HepG2 (cell line): ENCODE measurements around the gene TIMELESS. TPM values are rescaled to one million over a fixed set of nuclear protein-coding genes. Genes with fewer than 3 reads are reported as not detected.

Experiments
- BCLAF1 ChIP-seq: fragments of 450-650 bp; IDR thresholded peaks from 2 replicates; pipeline ENCODE4 v1.6.1; 2017; ENCODE audit warnings: mild to moderate bottlenecking
- CBX1 ChIP-seq: IDR thresholded peaks from one replicate; pipeline ENCODE4 v1.6.1; 2016; ENCODE audit warnings: antibody characterized with exemption, low read depth
- CENPX ChIP-seq: sonication (generic); formaldehyde crosslinking; IDR thresholded peaks from 2 replicates; pipeline ENCODE4 v1.9.0; 2021; ENCODE audit warnings: mild to moderate bottlenecking, missing genetic modification reagents, moderate library complexity
- FOXJ3 ChIP-seq: sonication (generic); formaldehyde crosslinking; IDR thresholded peaks from 2 replicates; pipeline ENCODE4 v1.4.0; 2020; ENCODE audit warnings: missing genetic modification reagents, mild to moderate bottlenecking, borderline replicate concordance
- MXI1 ChIP-seq: IDR thresholded peaks from 3 replicates; pipeline ENCODE4 v1.6.1; 2012; ENCODE audit warnings: low read depth, low read length, inconsistent platforms, borderline replicate concordance
- MZF1 ChIP-seq: sonication (generic); formaldehyde crosslinking; IDR thresholded peaks from 2 replicates; pipeline ENCODE4 v1.8.1; 2023; ENCODE audit warnings: mild to moderate bottlenecking, missing genetic modification reagents, borderline replicate concordance
- NCOA2 ChIP-seq: sonication (generic); formaldehyde crosslinking; IDR thresholded peaks from 2 replicates; pipeline ENCODE4 v1.8.0; 2022; ENCODE audit warnings: inconsistent platforms
- PHF8 ChIP-seq: sonication (generic); formaldehyde crosslinking; IDR thresholded peaks from 2 replicates; pipeline ENCODE4 v1.5.0; 2020; ENCODE audit warnings: missing genetic modification reagents
- RBAK ChIP-seq: sonication (generic); formaldehyde crosslinking; IDR thresholded peaks from 2 replicates; pipeline ENCODE4 v1.5.1; 2020; ENCODE audit warnings: mild to moderate bottlenecking, missing genetic modification reagents
- SP1 ChIP-seq, 2 experiments: fragments of 450-650 bp in 1 of 2; sonication (generic) in 1 of 2; formaldehyde crosslinking in 1 of 2; IDR thresholded peaks; 2 replicates each; pipeline versions ENCODE4 v1.4.0 to v1.6.1; 2016 to 2020; ENCODE audit warnings: missing genetic modification reagents in 1 of 2
- SP4 ChIP-seq: sonication (generic); formaldehyde crosslinking; IDR thresholded peaks from 2 replicates; pipeline ENCODE4 v1.8.1; 2023; ENCODE audit warnings: mild to moderate bottlenecking, missing genetic modification reagents
- YEATS2 ChIP-seq: sonication (generic); formaldehyde crosslinking; IDR thresholded peaks from 2 replicates; pipeline ENCODE4 v1.4.0; 2020; ENCODE audit warnings: missing genetic modification reagents, borderline replicate concordance
- ZEB1 ChIP-seq: IDR thresholded peaks from 2 replicates; pipeline ENCODE4 v1.6.1; 2012; ENCODE audit warnings: mild to moderate bottlenecking, low read depth, inconsistent platforms; ENCODE audit not compliant: insufficient replicate concordance
- ZNF329 ChIP-seq: sonication (generic); formaldehyde crosslinking; IDR thresholded peaks from 2 replicates; pipeline ENCODE4 v1.9.0; 2021; ENCODE audit warnings: low read depth, mild to moderate bottlenecking, missing genetic modification reagents
- ZNF558 ChIP-seq: sonication (generic); formaldehyde crosslinking; IDR thresholded peaks from 2 replicates; pipeline ENCODE4 v1.9.0; 2022; ENCODE audit warnings: mild to moderate bottlenecking, missing genetic modification reagents, borderline replicate concordance
- ZNF605 ChIP-seq: sonication (generic); formaldehyde crosslinking; IDR thresholded peaks from 2 replicates; pipeline ENCODE4 v1.8.0; 2022; ENCODE audit warnings: mild to moderate bottlenecking, missing genetic modification reagents
- ZNF619 ChIP-seq: sonication (generic); formaldehyde crosslinking; IDR thresholded peaks from 2 replicates; pipeline ENCODE4 v1.4.0; 2020; ENCODE audit warnings: mild to moderate bottlenecking, missing genetic modification reagents
- ZNF644 ChIP-seq: IDR thresholded peaks from 2 replicates; pipeline ENCODE4 v1.6.1; 2016; ENCODE audit warnings: low read depth
- ZNF772 ChIP-seq: sonication (generic); formaldehyde crosslinking; IDR thresholded peaks from 2 replicates; pipeline ENCODE4 v1.5.0; 2020; ENCODE audit warnings: mild to moderate bottlenecking, missing genetic modification reagents
- polyA plus RNA-seq, 8 experiments: library from polyadenylated mRNA; depleted of rRNA in 3 of 8; stranded (reverse) in 7 of 8; unstranded in 1 of 8; fragments of >200 nt; fragmentation: Illumina TruSeq in 4 of 8; extraction: Trizol in 4 of 8; gene quantifications; 2 replicates each; pipeline versions ENCODE4 v1.2.1 to v1.2.3, GENCODE V29; 2011 to 2016; ENCODE audit warnings: low read depth in 4 of 8, missing spikeins in 1 of 8, mixed read lengths in 1 of 8; ENCODE audit not compliant: insufficient read depth in 1 of 8
- total RNA-seq, 5 experiments: library from RNA; depleted of rRNA; stranded (reverse); fragments of >200 nt; fragmentation: Illumina TruSeq; extraction: Trizol; gene quantifications; 2 replicates each; pipeline ENCODE4 v1.2.3, GENCODE V29; 2016; ENCODE audit warnings: low read depth in 1 of 5

Gene TIMELESS
- total and polyA plus RNA-seq, 2 of the 13 experiments (the other 11 are each of a cell fraction or from before 2014, with no cell fraction given): 4.0 to 20.3 TPM

GRCh38 chr12:56448860-56449621, at the start of gene TIMELESS (continued):
- TF ChIP-seq ZNF644 (CRISPR knock-in tag) (no peak), ZNF772 (CRISPR knock-in tag) (peak; percentile 96), MXI1 (peak; percentile 83; the same call in 1 of the 3 replicates), NCOA2 (CRISPR knock-in tag) (0 out of 2 replicates have a peak, but pooled peaks have one; percentile 42), YEATS2 (peak; percentile 48; the same call in 1 of the 2 replicates), SP4 (CRISPR knock-in tag) (peak; percentile 68; the same call in 1 of the 2 replicates), ZNF329 (CRISPR knock-in tag) (no peak; the same call in 1 of the 2 replicates), SP1 (IDR thresholded peaks at IDR 0.05) (no peak), SP1 (CRISPR knock-in tag; IDR thresholded peaks at IDR 0.05) (no peak; the same call in 1 of the 2 replicates), ZEB1 (peak; percentile 27), PHF8 (CRISPR knock-in tag) (peak; percentile 92), ZNF558 (CRISPR knock-in tag) (peak; percentile 71; the same call in 1 of the 2 replicates), CBX1 (no peak), CENPX (no peak), RBAK (no peak), ZNF605 (CRISPR knock-in tag) (peak; percentile 92), BCLAF1 (no peak), FOXJ3 (CRISPR knock-in tag) (0 out of 2 replicates have a peak, but pooled peaks have one; percentile 37), ZNF619 (0 out of 2 replicates have a peak, but pooled peaks have one; percentile 47), MZF1 (0 out of 2 replicates have a peak, but pooled peaks have one; percentile 75)
